IMR-90 (cell line): ENCODE measurements around the gene PCDHB1. TPM values are rescaled to one million over a fixed set of nuclear protein-coding genes. Genes with fewer than 3 reads are reported as not detected.

Experiments used
- ATAC-seq: fragments of 200-7000 bp; cut with Tn5 transposase; 2 replicates; pipeline ENCODE4 v1.9.1; 2020; ENCODE audit warnings: low read depth, mild to moderate bottlenecking, moderate library complexity
- BruUV-seq: library from RNA; stranded (reverse); fragments of 400-500 nt; replicated peaks from 2 replicates; lab custom pipeline; 2021; lab: Mats Ljungman, UMichigan
- CTCF ChIA-PET: fragments of 300-600 bp; formaldehyde crosslinking; extraction: SDS; loops from one replicate; lab custom pipeline; 2021; ENCODE audit warnings: antibody characterized with exemption; lab: Yijun Ruan, JAX
- POLR2A ChIA-PET: fragments of 300-600 bp; sonication (Branson Sonifier 250); formaldehyde crosslinking; loops from one replicate; lab custom pipeline; 2022; ENCODE audit warnings: antibody characterized with exemption; ENCODE audit not compliant: unreplicated experiment; lab: Charles Lee
- DNase-seq: peaks from one replicate; pipeline ENCODE4 v3.0.0; 2013
- H2AFZ ChIP-seq: replicated peaks from 2 replicates; pipeline ENCODE3; 2013; ENCODE audit warnings: low read length, mild to moderate bottlenecking; ENCODE audit not compliant: poor library complexity
- H2AK5ac ChIP-seq: 2 replicates; pipeline ENCODE4 v1.6.1; 2013; ENCODE audit warnings: low read depth, low read length, inconsistent platforms
- H2AK9ac ChIP-seq: replicated peaks from 2 replicates; pipeline ENCODE3; 2013; ENCODE audit warnings: mild to moderate bottlenecking, low read depth, low read length, moderate library complexity; ENCODE audit not compliant: poor library complexity
- H2BK120ac ChIP-seq: 2 replicates; pipeline ENCODE4 v1.6.1; 2013; ENCODE audit warnings: low read depth, low read length, inconsistent platforms
- H2BK15ac ChIP-seq: 3 replicates; pipeline ENCODE4 v1.6.1; 2013; ENCODE audit warnings: low read depth, low read length, inconsistent platforms
- H2BK20ac ChIP-seq: 2 replicates; pipeline ENCODE4 v1.6.1; 2013; ENCODE audit warnings: low read depth, mild to moderate bottlenecking, inconsistent platforms, low read length, moderate library complexity
- H2BK5ac ChIP-seq: 2 replicates; pipeline ENCODE4 v1.6.1; 2013; ENCODE audit warnings: mild to moderate bottlenecking, low read depth, low read length, inconsistent platforms; ENCODE audit not compliant: poor library complexity, severe bottlenecking
- H3K14ac ChIP-seq: replicated peaks from 2 replicates; pipeline ENCODE4 v1.6.1; 2013; ENCODE audit warnings: low read depth, low read length, inconsistent platforms
- H3K18ac ChIP-seq: 2 replicates; pipeline ENCODE4 v1.6.1; 2013; ENCODE audit warnings: low read depth, low read length, control low read depth
- H3K23ac ChIP-seq: 2 replicates; pipeline ENCODE4 v1.6.1; 2013; ENCODE audit warnings: low read depth, low read length, inconsistent platforms
- H3K27ac ChIP-seq: 2 replicates; pipeline ENCODE4 v1.5.1; 2013; ENCODE audit warnings: mild to moderate bottlenecking, control low read depth, low read length; ENCODE audit not compliant: insufficient read depth
- H3K27me3 ChIP-seq: 2 replicates; pipeline ENCODE4 v1.6.1; 2013; ENCODE audit warnings: low read length; ENCODE audit not compliant: control insufficient read depth, insufficient read depth
- H3K36me3 ChIP-seq: 2 replicates; pipeline ENCODE4 v1.6.1; 2013; ENCODE audit warnings: low read length, mixed read lengths; ENCODE audit not compliant: control insufficient read depth, insufficient read depth
- H3K4ac ChIP-seq: 2 replicates; pipeline ENCODE4 v1.6.1; 2013; ENCODE audit warnings: low read depth, low read length, inconsistent platforms
- H3K4me1 ChIP-seq: 2 replicates; pipeline ENCODE4 v1.6.1; 2013; ENCODE audit warnings: low read length, mixed read lengths; ENCODE audit not compliant: control insufficient read depth, insufficient read depth
- H3K4me2 ChIP-seq: 2 replicates; pipeline ENCODE4 v1.6.1; 2013; ENCODE audit warnings: low read depth, mild to moderate bottlenecking, control low read depth, low read length, moderate library complexity
- H3K4me3 ChIP-seq: 2 replicates; pipeline ENCODE4 v1.5.1; 2013; ENCODE audit warnings: low read depth, mild to moderate bottlenecking, control low read depth, low read length, moderate library complexity; ENCODE audit not compliant: insufficient read depth
- H3K56ac ChIP-seq: 2 replicates; pipeline ENCODE4 v1.6.1; 2013; ENCODE audit warnings: low read length, inconsistent platforms; ENCODE audit not compliant: insufficient read depth; ENCODE audit errors: extremely low read depth
- H3K79me1 ChIP-seq, 2 experiments: 2 replicates each; pipeline ENCODE4 v1.6.1; 2013; ENCODE audit warnings: low read length in 2 of 2, inconsistent platforms in 1 of 2, low read depth in 1 of 2
- H3K9ac ChIP-seq: 2 replicates; pipeline ENCODE4 v1.6.1; 2013; ENCODE audit warnings: low read depth, low read length, control low read depth
- H3K9me1 ChIP-seq: 2 replicates; pipeline ENCODE4 v1.6.1; 2013; ENCODE audit warnings: low read length, inconsistent platforms; ENCODE audit not compliant: insufficient read depth
- H3K9me3 ChIP-seq: 2 replicates; pipeline ENCODE4 v1.6.1; 2013; ENCODE audit warnings: low read length; ENCODE audit not compliant: control insufficient read depth, insufficient read depth
- H4K20me1 ChIP-seq: 2 replicates; pipeline ENCODE4 v1.6.1; 2013; ENCODE audit warnings: low read length, inconsistent platforms; ENCODE audit not compliant: insufficient read depth
- H4K5ac ChIP-seq: 2 replicates; pipeline ENCODE4 v1.6.1; 2013; ENCODE audit warnings: mild to moderate bottlenecking, low read depth, low read length, control low read depth
- H4K8ac ChIP-seq, 2 experiments: 2 replicates each; pipeline ENCODE4 v1.6.1; 2013; ENCODE audit warnings: low read depth in 2 of 2, low read length in 2 of 2, control low read depth in 1 of 2, inconsistent platforms in 1 of 2
- H4K91ac ChIP-seq: 2 replicates; pipeline ENCODE4 v1.6.1; 2013; ENCODE audit warnings: low read depth, low read length, inconsistent platforms; ENCODE audit not compliant: insufficient read depth
- CEBPB ChIP-seq: IDR thresholded peaks from 2 replicates; pipeline ENCODE4 v1.6.1; 2012; ENCODE audit warnings: low read depth, low read length, improper control_type of control experiment
- CHD1 ChIP-seq: IDR thresholded peaks from 2 replicates; pipeline ENCODE4 v1.6.1; 2012; ENCODE audit warnings: low read depth, low read length, improper control_type of control experiment
- MAFK ChIP-seq: IDR thresholded peaks from 2 replicates; pipeline ENCODE4 v1.6.1; 2012; ENCODE audit warnings: low read depth, low read length, improper control_type of control experiment
- MAZ ChIP-seq: IDR thresholded peaks from 2 replicates; pipeline ENCODE4 v1.6.1; 2012; ENCODE audit warnings: low read depth, mild to moderate bottlenecking, low read length, improper control_type of control experiment, moderate library complexity, borderline replicate concordance
- NFE2L2 ChIP-seq: fragments of 150-350 bp; IDR thresholded peaks from 2 replicates; pipeline ENCODE4 v1.6.1; 2016; ENCODE audit warnings: low read depth, mild to moderate bottlenecking, low read length
- RAD21 ChIP-seq: IDR thresholded peaks from 2 replicates; pipeline ENCODE4 v1.6.1; 2012; ENCODE audit warnings: low read length, improper control_type of control experiment
- RFX5 ChIP-seq: IDR thresholded peaks from 2 replicates; pipeline ENCODE4 v1.8.0; 2012; ENCODE audit warnings: low read depth, mild to moderate bottlenecking, low read length, moderate library complexity
- WGBS, 2 experiments: methylation state at CpG; one replicate each; pipeline versions ENCODE4 v1.1.5 to v1.1.7; 2013; ENCODE audit warnings: missing lambda C conversion rate in 2 of 2; ENCODE audit not compliant: insufficient read length in 1 of 2; ENCODE audit errors: extremely low coverage in 2 of 2; 5-methylcytosine and 5-hydroxymethylcytosine counted together
- dilution Hi-C: fragments of 300-500 bp; cut with HindIII; formaldehyde crosslinking; loops from one replicate; pipeline ENCODE4 v1.14.3; 2018; ENCODE audit warnings: low sequenced_read_pairs; ENCODE audit not compliant: unreplicated experiment
- in situ Hi-C: fragments of 300-500 bp; cut with MboI; formaldehyde crosslinking; loops from 3 replicates; pipeline ENCODE4 v1.14.3; 2019; ENCODE audit warnings: low sequenced_read_pairs, inconsistent platforms, mixed read lengths
- intact Hi-C: fragments of 100-400 bp; cut with micrococcal nuclease; formaldehyde crosslinking; loops from 2 replicates; pipeline ENCODE4 v1.10.0; 2022
- polyA plus RNA-seq, 3 experiments: library from polyadenylated mRNA; depleted of rRNA; stranded (reverse); fragments of >200 nt; gene quantifications; 2 replicates each; pipeline ENCODE4 v1.2.3, GENCODE V29; 2012; ENCODE audit warnings: low replicate concordance in 1 of 3
- total RNA-seq: library from RNA; depleted of rRNA; stranded (reverse); fragments of >200 nt; gene quantifications from 2 replicates; pipeline ENCODE4 v1.2.3, GENCODE V29; 2012
- TF ChIP-seq, protein P1 (sequence below): fragments of 150-350 bp; IDR thresholded peaks from 2 replicates; pipeline ENCODE4 v1.6.1; 2016; ENCODE audit warnings: low read depth, mild to moderate bottlenecking, low read length, moderate library complexity, borderline replicate concordance

PCDHB1 gene
- total and polyA plus RNA-seq, 2 of the 4 experiments (the other 2 are of a cell fraction), result not detected

- Histone ChIP-seq H3K18ac (no peak overlapping the region), H3K9ac (no peak overlapping the region), H2AK5ac (no peak overlapping the region), H3K4me2 (no peak overlapping the region), H4K8ac (no peak overlapping the region), H3K27ac (no peak overlapping the region), H3K36me3 (no peaks in the 10 kb centered on the region), H4K5ac (no peak overlapping the region), H2BK5ac (no peak overlapping the region), H2BK120ac (no peak overlapping the region), H3K56ac (no peak overlapping the region), H2BK15ac (no peak overlapping the region), H3K9me1 (no peaks in the 10 kb centered on the region), H3K4me3 (no peak overlapping the region), H3K14ac (no peak overlapping the region), H2BK20ac (no peak overlapping the region), H3K9me3 (peaks cover 18% of the 10 kb centered on the region), H3K4me1 (no peaks in the 10 kb centered on the region), H3K4ac (no peak overlapping the region), H4K91ac (no peak overlapping the region), H3K23ac (no peak overlapping the region), H3K79me1 (no peaks in the 10 kb centered on the region), H2AFZ (no peak overlapping the region), H3K27me3 (no peaks in the 10 kb centered on the region), H4K20me1 (no peaks in the 10 kb centered on the region), H2AK9ac (no peak overlapping the region)
- POLR2A ChIA-PET, result no interaction called here
- DNase-seq (no peak), ATAC-seq (no peak)
- CTCF ChIA-PET, result no interaction called here
- BruUV-seq, result no TSS peak
- WGBS, 2 experiments, result 18% methylated on average over 5 of the region's 19 CpGs; no CpG with 5 or more reads in 1 of the 2 experiments
- TF ChIP-seq NFE2L2, result no peak
- TF ChIP-seq RAD21, result no peak
- TF ChIP-seq, protein P1, sequence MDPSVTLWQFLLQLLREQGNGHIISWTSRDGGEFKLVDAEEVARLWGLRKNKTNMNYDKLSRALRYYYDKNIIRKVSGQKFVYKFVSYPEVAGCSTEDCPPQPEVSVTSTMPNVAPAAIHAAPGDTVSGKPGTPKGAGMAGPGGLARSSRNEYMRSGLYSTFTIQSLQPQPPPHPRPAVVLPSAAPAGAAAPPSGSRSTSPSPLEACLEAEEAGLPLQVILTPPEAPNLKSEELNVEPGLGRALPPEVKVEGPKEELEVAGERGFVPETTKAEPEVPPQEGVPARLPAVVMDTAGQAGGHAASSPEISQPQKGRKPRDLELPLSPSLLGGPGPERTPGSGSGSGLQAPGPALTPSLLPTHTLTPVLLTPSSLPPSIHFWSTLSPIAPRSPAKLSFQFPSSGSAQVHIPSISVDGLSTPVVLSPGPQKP, result no peak
- TF ChIP-seq MAZ, result no peak
- no peak for TF ChIP-seq RFX5
- no peak for TF ChIP-seq CEBPB
- no peak for TF ChIP-seq MAFK
- TF ChIP-seq CHD1, result no peak
- intact Hi-C loops (no loop called here), dilution Hi-C loops (no loop called here), in situ Hi-C loops (no loop called here)
Observed at GRCh38 chr5:141001844-141002604, 49.1 kb upstream of the PCDHB1 start.
